Fibroblast of lung (primary cell): ENCODE measurements around the gene SAE1. TPM values are rescaled to one million over a fixed set of nuclear protein-coding genes. Genes with fewer than 3 reads are reported as not detected.

Experiments
- DNase-seq, 2 donors: peaks; one replicate each; pipeline versions ENCODE4 v3.0.0 to v3.0.0-alpha.2; 2010; ENCODE audit warnings: low read depth in 2 of 2
- H2AFZ ChIP-seq: 2 replicates; pipeline ENCODE4 v1.5.1; 2012; ENCODE audit warnings: low read length, control low read depth, inconsistent platforms
- H3K27ac ChIP-seq: 2 replicates; pipeline ENCODE4 v1.5.1; 2011; ENCODE audit warnings: low read length, control low read depth; ENCODE audit not compliant: insufficient read depth
- H3K27me3 ChIP-seq: 2 replicates; pipeline ENCODE4 v1.5.1; 2011; ENCODE audit warnings: mild to moderate bottlenecking, low read length; ENCODE audit not compliant: control insufficient read depth, insufficient read depth
- H3K36me3 ChIP-seq: 2 replicates; pipeline ENCODE4 v1.5.1; 2011; ENCODE audit warnings: low read length; ENCODE audit not compliant: control insufficient read depth, insufficient read depth
- H3K4me1 ChIP-seq: 2 replicates; pipeline ENCODE4 v1.5.1; 2011; ENCODE audit warnings: low read length; ENCODE audit not compliant: control insufficient read depth, insufficient read depth; ENCODE audit errors: extremely low read depth
- H3K4me2 ChIP-seq: 2 replicates; pipeline ENCODE4 v1.5.1; 2011; ENCODE audit warnings: low read length, control low read depth; ENCODE audit not compliant: insufficient read depth; ENCODE audit errors: extremely low read depth
- H3K4me3 ChIP-seq, 4 experiments: fragments of 200-600 bp in 1 of 4; sonication (generic) in 1 of 4; replicated peaks in 1 of 4; 2 replicates each; pipeline ENCODE4 v1.5.1; 2011 to 2016; ENCODE audit warnings: low read length in 4 of 4, low read depth in 3 of 4, mild to moderate bottlenecking in 3 of 4, control low read depth in 2 of 4, inconsistent platforms in 1 of 4, mixed read lengths in 1 of 4; ENCODE audit not compliant: insufficient read depth in 1 of 4; ENCODE audit errors: control extremely low read depth in 1 of 4
- H3K79me2 ChIP-seq: 2 replicates; pipeline ENCODE4 v1.5.1; 2012; ENCODE audit warnings: mild to moderate bottlenecking, low read length, inconsistent platforms; ENCODE audit not compliant: control insufficient read depth, insufficient read depth
- H3K9ac ChIP-seq: 2 replicates; pipeline ENCODE4 v1.5.1; 2011; ENCODE audit warnings: mild to moderate bottlenecking, low read length, control low read depth; ENCODE audit not compliant: insufficient read depth
- H3K9me3 ChIP-seq: 2 replicates; pipeline ENCODE4 v1.5.1; 2012; ENCODE audit warnings: low read depth, low read length; ENCODE audit not compliant: control insufficient read depth, insufficient read depth
- H4K20me1 ChIP-seq: 2 replicates; pipeline ENCODE4 v1.5.1; 2011; ENCODE audit warnings: low read length; ENCODE audit not compliant: control insufficient read depth, insufficient read depth; ENCODE audit errors: extremely low read depth
- EZH2 ChIP-seq: IDR thresholded peaks from 2 replicates; pipeline ENCODE4 v1.5.1; 2012; ENCODE audit warnings: low read length, control low read depth, mild to moderate bottlenecking; ENCODE audit errors: missing control alignments
- polyA plus RNA-seq, 2 donors: library from polyadenylated mRNA; depleted of rRNA in 1 of 2; stranded (reverse) in 1 of 2; unstranded in 1 of 2; fragments of >200 nt; gene quantifications; 2 replicates each; pipeline ENCODE4 v1.2.1, GENCODE V29; 2011 to 2012; ENCODE audit warnings: missing spikeins in 1 of 2
- total RNA-seq: library from RNA; depleted of rRNA; stranded (reverse); fragments of >200 nt; gene quantifications from 2 replicates; pipeline ENCODE4 v1.2.1, GENCODE V29; 2014
- TF ChIP-seq, protein P1 (sequence below), 2 donors: IDR thresholded peaks in 1 of 2; conservative IDR thresholded peaks in 1 of 2; 1 replicate in 1 of 2; 2 replicates in 1 of 2; pipeline ENCODE4 v1.5.1; 2011 to 2012; ENCODE audit warnings: low read length in 2 of 2, control low read depth in 1 of 2, inconsistent platforms in 1 of 2, low read depth in 1 of 2, mild to moderate bottlenecking in 1 of 2

The SAE1 gene
- total and polyA plus RNA-seq, 2 donors (not counting 1 experiment from before 2014, with no cell fraction given), result 97.9 to 152 TPM

DNA sequence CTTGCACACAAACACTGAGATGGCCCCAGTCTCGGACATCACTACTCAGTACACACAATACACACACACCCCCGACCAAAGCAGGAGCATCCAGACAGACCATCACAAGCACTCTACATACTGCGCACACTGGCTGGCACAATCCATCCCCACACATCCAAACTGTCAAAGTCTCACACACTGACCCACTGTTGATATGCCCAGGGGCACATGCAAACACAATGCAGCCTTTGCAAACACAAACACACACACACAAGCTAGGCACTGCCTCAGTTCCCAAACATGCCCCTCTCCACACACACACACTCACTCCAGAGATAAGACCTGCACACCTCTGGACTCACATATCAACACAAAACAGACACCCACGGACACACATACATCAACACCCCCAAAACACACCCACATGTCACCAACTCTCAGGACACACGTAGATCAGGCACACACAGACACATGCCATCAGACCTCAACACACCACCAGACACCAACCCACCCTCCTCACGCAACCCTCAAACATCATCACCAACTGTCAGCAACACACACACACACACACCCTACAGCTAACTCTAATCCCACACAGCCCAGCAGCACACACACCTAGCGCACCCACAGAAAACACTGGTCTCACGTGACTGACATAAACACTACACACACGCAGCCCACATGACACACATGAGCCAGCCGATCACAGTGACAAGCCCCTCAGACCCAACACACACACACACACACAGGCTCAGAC is 98.5 kb downstream of the SAE1 start:
- DNase-seq, result peak; percentile 46 to 50
- no peaks in the 10 kb centered on the region for H3K36me3 ChIP-seq
- peak overlapping the region; percentile 71 for H3K9ac ChIP-seq
- H2AFZ ChIP-seq, result no peak overlapping the region
- H3K4me1 ChIP-seq, result peaks cover 27% of the 10 kb centered on the region
- TF ChIP-seq, protein P1, sequence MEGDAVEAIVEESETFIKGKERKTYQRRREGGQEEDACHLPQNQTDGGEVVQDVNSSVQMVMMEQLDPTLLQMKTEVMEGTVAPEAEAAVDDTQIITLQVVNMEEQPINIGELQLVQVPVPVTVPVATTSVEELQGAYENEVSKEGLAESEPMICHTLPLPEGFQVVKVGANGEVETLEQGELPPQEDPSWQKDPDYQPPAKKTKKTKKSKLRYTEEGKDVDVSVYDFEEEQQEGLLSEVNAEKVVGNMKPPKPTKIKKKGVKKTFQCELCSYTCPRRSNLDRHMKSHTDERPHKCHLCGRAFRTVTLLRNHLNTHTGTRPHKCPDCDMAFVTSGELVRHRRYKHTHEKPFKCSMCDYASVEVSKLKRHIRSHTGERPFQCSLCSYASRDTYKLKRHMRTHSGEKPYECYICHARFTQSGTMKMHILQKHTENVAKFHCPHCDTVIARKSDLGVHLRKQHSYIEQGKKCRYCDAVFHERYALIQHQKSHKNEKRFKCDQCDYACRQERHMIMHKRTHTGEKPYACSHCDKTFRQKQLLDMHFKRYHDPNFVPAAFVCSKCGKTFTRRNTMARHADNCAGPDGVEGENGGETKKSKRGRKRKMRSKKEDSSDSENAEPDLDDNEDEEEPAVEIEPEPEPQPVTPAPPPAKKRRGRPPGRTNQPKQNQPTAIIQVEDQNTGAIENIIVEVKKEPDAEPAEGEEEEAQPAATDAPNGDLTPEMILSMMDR (conservative IDR thresholded peaks at IDR 0.05 in 1 of 2, IDR thresholded peaks at IDR 0.05 in 1 of 2; ENCODE audit: low read depth in 1 of 2, low read length in 2 of 2), result no peak
- TF ChIP-seq EZH2, result no peak
- peaks cover 23% of the 10 kb centered on the region for H3K79me2 ChIP-seq
- H3K4me3 ChIP-seq, result peak overlapping the region; percentile 89 to 99 (median 98)
- H3K9me3 ChIP-seq, result no peaks in the 10 kb centered on the region
- peak overlapping the region; percentile 94 for H3K4me2 ChIP-seq
- no peaks in the 10 kb centered on the region for H3K27me3 ChIP-seq
- peak overlapping the region; percentile 97 for H3K27ac ChIP-seq
- H4K20me1 ChIP-seq, result no peaks in the 10 kb centered on the region

DNA sequence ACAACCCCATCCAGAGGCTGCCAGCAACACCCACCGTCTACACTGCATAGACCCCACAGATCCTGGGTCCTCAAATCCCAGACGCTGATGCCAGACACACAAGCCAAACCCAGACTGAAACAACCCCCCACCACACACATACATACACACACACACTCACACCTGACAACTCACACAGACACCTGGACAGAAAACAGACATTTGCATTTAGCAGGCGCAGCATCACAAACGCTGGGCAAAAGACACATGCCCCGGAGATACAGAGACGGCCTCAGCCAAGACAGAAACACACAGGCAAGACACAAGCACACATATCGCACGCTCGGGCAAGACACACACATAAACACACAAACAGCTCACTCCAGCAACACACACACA is 99.0 kb downstream of the SAE1 start:
- Histone ChIP-seq H3K9me3 (no peaks in the 10 kb centered on the region), H3K36me3 (no peaks in the 10 kb centered on the region), H3K9ac (peak overlapping the region; percentile 71), H3K4me2 (peak overlapping the region; percentile 94), H3K79me2 (peaks cover 23% of the 10 kb centered on the region), H3K4me3 (peak overlapping the region; percentile 89 to 99 (median 98)), H3K27ac (peak overlapping the region; percentile 97), H4K20me1 (no peaks in the 10 kb centered on the region), H3K4me1 (peaks cover 27% of the 10 kb centered on the region), H3K27me3 (no peaks in the 10 kb centered on the region), H2AFZ (no peak overlapping the region)
- peak; percentile 37 to 45 for DNase-seq
- TF ChIP-seq, protein P1 (conservative IDR thresholded peaks at IDR 0.05 in 1 of 2, IDR thresholded peaks at IDR 0.05 in 1 of 2; ENCODE audit: low read depth in 1 of 2, low read length in 2 of 2), result no peak
- no peak for TF ChIP-seq EZH2

DNA sequence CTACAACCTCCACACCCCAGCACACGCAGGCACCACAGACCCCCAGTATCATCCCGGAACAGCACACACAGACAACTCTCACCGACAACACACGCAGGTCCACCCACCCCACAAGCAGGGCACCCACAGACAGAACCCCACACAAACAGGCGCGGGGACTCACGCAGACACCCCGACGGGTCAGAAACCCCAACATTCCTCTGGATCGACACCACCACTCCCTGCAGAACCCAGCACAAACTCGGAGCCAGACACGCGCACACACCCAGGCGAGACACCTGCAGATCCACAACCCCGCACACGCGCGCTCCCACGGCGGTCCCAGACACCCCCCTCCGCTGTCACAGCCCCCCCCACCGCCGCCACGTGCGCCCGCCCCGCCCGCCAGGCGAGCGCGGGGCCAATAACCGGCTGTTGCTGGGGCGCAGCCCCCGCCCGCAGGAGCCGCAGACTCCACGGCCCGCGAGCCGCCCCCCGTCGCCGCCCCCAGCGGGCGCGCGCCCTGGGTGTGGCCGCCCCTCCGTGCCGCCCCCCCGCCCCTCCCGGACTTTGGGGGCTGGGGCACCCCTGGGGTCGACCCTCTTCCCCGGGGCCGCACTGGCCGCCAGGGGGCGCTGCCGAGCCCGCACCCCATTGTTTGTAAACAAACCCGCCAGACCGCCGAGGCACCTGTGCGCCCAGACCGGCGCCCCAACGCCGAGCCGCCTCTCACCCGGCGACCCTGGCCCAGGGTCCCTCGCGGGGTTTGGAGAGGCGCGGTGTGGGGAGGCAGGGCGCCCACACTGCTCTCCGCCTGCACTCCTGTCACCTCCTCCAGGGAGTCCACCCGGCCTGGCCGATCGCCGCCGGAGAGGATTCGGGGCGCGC is 99.7 kb downstream of the SAE1 start:
- H3K9ac ChIP-seq, result peak overlapping the region; percentile 71
- no peaks in the 10 kb centered on the region for H3K36me3 ChIP-seq
- H3K79me2 ChIP-seq, result peaks cover 23% of the 10 kb centered on the region
- H3K4me1 ChIP-seq, result peaks cover 27% of the 10 kb centered on the region
- no peaks in the 10 kb centered on the region for H3K9me3 ChIP-seq
- peak overlapping the region; percentile 89 to 99 (median 98) for H3K4me3 ChIP-seq
- no peaks in the 10 kb centered on the region for H3K27me3 ChIP-seq
- DNase-seq, result peak; percentile 34 to 46
- H2AFZ ChIP-seq, result no peak overlapping the region
- no peak for TF ChIP-seq EZH2
- TF ChIP-seq, protein P1 (conservative IDR thresholded peaks at IDR 0.05 in 1 of 2, IDR thresholded peaks at IDR 0.05 in 1 of 2; ENCODE audit: low read depth in 1 of 2, low read length in 2 of 2), result peak; percentile 45 to 49
- peak overlapping the region; percentile 94 for H3K4me2 ChIP-seq
- no peaks in the 10 kb centered on the region for H4K20me1 ChIP-seq
- peak overlapping the region; percentile 97 for H3K27ac ChIP-seq
